NCI-H446 (cell line): ENCODE data around the gene CCR9.

ENCODE experiments used
- DNase-seq, 2 experiments: peaks; one replicate each; lab custom pipeline; 2025; lab: John Stamatoyannopoulos, UW

The CCR9 gene

DNA sequence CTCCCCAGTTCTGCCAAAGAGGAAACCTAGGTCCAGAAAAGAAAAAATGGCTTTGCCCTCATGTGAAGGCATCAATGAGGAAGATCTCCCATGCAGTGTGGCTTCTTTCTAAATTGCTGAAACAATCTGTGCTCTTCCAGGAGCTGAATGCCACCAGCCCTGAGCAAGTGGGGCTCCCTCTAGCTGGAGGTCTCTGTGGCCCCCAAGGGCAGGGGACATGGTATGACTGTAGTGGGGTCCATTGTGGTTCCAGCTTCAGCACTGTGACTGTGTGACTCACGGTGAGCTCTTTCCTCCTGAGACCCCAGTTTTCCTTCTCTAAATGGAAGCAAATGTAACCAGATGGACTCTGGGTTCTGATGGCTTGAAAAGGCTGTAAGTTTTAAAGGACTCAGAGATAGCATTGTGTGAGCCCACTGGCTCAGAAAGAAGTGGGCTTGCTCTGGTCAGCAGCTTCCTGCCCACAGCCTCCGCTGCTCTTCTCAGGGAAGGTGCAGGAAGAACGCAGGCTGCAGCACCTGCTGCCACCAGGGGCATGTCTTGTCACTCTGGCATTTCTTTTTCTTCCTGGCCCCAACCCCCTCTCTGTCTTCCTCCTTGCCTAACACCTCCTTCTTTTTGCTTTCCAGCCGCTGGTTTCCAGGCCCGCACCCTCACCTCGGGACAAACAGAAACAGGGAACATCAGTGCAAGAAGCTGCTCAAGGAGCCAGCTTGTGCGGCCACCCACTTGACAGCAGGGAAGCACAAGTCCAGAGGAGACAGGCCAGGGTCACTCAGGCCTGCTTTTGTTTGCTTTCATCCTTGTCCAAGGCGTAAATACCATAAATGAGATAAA lies 51.1 kb downstream of the CCR9 start:
- DNase-seq: no peak

DNA sequence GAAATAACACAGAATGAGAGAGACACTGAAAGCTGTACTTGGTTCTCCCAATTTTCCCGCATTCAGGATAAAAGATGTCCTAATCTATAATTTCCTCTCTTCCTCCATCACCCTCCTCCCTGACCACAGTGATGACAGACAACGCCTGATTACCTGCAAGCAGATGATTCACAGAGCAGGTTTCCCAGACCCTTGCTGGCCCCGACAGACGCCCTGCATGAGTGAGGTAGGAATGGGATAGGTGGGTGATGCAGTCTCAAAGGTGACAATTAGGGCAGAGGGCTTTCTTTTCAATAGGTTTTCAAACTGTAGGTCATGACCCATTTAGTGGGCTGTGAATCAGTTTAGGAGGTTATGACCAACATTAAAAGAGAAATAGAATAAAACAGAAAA lies 51.7 kb downstream of the CCR9 start:
- no peak for DNase-seq

DNA sequence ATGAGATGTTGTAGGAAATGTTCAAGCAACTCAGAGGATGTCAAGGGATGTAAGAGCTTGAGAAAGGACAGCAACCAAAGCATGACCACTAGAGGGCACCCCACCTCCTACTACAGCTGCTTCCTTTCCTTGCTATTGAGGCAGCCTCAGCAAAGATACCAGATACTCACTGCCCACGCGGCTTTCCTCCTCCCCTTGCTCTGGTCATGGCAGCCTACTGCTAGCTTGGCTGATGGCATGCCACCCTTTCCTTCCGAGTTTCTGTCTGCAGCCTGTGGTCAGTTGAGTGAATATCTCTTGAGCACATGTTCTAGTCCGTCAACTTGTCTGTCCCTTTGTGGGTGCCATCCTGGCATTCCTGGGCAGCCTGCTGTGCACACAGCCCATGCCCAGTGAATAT lies 52.5 kb downstream of the CCR9 start:
- DNase-seq: peak; percentile 11 to 66

- DNase-seq: no peak
Measured at GRCh38 chr3:45939341-45939771, 53.0 kb downstream of the CCR9 start.

- no peak for DNase-seq
Measured at GRCh38 chr3:45940004-45940780, 53.8 kb downstream of the CCR9 start.

GRCh38 chr3:45940781-45941365 lies 54.5 kb downstream of the CCR9 start:
- no peak for DNase-seq

GRCh38 chr3:45942051-45942825 lies 55.9 kb downstream of the CCR9 start:
- no peak for DNase-seq

DNA sequence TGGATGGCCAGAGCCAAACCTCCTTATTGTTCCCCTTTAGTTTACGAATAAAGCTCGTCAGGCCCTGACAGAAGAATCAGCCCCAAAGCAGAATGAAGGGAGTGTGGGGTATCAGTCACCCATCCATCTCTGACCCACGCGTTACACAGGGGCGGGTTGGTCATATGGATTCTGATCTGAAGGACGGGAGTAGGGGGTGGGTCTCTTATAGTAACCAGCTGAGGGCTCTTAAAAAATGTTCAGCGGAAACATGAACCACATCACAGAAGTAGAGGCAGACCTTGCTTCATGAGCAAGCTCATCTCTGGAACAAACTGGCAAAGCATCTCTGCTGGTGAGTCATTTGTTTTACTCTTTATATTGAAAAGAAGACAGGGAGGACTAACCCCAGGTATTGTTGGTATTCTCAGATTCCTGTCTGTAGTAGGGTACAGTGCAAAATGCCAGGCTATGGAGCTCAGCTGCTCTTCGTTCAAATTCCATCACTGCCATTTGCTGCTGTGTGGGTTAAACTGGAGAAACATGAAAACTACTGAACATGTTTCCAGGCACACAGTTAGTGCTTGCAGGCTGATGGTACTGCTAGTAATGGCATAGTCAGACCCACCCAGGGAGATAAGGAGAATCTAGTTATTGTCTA lies 57.0 kb downstream of the CCR9 start, which contains the start of gene CXCR6:
TSS of gene CXCR6 (plus strand) at position 258 of the 640 bp plus-strand sequence. CDS start 3,018 bp downstream, outside the sequence.
- DNase-seq: no peak

DNA sequence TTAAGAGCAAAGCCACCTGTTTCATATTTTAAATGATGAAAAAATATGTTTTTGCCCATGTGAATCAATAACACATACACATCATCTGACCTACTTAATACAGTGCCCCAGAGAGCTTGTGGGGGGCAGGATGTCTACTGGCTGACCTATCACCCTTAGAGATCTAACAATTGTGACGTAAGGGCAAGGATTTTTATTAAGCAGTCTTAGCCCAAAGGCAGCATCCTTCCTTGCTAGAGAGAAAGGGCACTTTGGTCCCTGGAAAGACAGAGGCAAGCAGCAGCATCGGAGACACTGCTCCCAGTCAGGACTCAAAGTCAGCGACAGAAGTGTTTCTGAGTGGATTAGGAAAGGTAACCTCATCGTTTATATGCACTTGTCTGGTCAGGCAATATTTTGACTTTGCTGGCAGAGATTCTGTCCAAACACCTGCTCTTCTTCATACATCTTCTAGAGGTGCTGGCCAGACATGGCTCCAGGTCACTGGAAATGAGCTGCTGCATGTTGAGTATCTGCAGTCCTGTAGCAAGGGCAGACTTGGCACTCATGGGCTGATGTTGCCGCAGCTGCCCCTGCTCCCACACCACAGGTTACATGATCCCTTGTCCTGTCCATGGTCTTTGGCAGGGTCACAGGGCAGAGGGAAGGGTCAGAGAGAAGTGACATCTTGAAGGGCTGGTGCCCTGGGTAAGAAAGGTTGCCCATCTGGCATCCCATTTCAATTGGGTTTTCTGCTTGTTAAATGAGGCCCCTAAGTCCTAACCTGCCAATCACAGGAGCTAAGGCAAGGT lies 58.7 kb downstream of the CCR9 start:
- DNase-seq: no peak

- DNase-seq: no peak
Measured at GRCh38 chr3:45946307-45946706, 60.0 kb downstream of the CCR9 start.

DNA sequence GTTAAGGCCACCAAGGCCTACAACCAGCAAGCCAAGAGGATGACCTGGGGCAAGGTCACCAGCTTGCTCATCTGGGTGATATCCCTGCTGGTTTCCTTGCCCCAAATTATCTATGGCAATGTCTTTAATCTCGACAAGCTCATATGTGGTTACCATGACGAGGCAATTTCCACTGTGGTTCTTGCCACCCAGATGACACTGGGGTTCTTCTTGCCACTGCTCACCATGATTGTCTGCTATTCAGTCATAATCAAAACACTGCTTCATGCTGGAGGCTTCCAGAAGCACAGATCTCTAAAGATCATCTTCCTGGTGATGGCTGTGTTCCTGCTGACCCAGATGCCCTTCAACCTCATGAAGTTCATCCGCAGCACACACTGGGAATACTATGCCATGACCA lies 60.5 kb downstream of the CCR9 start:
- DNase-seq: no peak

GRCh38 chr3:45947361-45947760 lies 61.0 kb downstream of the CCR9 start:
- DNase-seq: no peak

DNA sequence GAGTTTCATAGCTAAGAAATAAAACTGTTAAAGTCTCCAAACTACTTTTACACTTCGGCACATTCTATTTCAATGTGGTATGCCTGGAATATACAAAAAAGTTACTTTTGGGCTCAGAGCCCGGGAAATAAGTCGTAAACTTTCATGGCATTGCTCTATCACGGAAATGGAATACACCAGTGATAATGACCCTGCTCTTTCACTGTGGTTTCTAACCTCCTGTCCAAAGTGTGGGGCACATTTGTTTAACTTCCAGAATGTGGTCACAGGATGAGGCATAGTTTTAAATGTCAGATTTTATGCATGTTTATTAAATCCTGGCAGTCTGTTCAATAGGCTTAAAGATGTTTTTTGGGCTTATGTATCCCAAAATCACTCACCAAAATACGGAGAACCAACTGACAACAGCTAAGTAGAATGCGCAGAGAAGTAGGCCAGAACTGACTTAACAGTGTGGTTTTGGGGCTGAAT lies 62.0 kb downstream of the CCR9 start:
- DNase-seq: no peak

GRCh38 chr3:45948881-45949280 lies 62.5 kb downstream of the CCR9 start:
- DNase-seq: no peak

DNA sequence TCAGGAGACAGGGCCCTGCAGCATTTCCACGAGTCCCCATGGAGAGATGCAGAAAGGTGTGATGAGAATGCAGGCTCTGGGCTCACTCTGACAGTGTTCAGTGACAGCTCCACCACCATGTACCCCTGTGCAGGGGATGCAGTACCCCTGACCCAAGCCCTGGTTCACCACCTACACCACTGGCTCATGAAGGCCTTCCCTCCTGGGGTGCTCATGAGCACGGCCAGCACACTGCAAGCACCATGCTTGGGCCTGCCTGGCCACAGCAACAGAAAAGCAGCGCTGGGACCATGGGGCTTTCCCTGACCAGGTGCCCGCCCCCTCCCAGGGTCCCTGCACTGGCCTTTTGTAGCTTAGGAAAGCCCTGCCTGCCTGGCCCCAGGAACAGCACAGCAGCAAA lies 63.1 kb downstream of the CCR9 start:
- DNase-seq: no peak

- DNase-seq: no peak
Measured at GRCh38 chr3:45950131-45950530, 63.8 kb downstream of the CCR9 start.

DNA sequence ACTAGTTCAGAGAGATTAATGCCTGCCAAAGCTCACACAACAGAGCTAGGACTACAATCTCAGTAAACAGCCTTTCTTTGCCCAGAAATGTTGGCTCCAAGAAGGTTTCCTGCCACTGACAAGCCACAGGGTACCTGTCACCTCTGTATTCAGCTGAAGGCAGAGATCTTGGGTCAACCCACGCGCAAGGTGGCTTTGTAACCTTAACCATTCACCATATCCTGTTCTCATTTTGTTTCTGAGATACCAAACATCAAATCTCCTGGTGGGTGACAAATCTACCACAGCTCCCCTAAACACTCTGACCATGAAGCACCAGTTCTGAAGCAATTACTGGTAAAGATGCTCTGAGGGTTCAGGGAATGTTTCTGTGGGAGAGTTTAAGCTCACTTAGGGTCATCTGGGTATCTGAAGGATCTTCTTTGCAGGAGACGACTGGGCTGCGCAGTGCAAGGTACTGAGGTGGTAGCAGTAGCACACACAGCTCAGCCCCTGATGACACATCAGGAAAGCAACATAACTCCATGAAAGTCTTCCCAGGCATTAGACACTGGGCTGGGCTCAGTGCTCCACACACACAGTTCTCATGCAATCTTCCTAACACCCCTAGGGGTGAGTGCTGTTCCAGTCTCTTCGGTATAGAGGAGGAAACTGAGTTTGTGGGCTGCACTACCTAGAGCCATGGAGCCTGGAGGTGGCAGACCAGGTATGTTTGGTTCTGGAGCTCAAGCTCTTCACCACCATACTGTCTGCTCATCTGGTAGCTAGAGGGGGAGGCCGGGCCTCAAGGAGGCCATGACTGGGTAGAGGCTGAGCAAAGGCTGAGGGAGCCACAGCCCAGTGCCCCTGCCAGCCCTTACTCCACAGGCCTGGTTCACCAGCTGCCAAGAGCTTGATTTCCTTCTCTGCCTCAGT lies 64.6 kb downstream of the CCR9 start:
- DNase-seq: no peak

GRCh38 chr3:45951946-45952345 lies 65.6 kb downstream of the CCR9 start:
- no peak for DNase-seq

DNA sequence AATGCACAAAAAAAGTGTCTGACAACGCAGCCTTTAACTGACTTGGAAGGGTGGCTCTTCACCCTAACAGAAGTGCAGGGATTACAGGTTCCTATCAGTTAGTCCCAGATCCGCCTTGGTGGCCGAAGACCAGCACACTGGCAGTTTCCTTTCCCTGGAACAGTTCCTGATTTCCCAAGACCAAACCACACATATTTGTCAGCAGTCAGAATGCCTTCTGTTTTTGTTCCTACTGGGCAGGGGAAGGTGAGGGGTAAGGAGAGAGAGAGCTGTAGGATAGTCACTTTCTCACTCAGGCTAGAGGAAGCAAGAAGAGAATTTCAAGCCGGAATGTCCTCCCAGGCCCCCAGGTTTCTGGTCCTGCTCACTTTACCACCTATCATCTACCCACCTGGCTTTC lies 66.1 kb downstream of the CCR9 start:
- DNase-seq: no peak
